ENCODE measurements around the gene IL36G. TPM values are rescaled to one million over a fixed set of nuclear protein-coding genes. Genes with fewer than 3 reads are reported as not detected.

Gene IL36G
- total and polyA plus RNA-seq, 11 donors: not detected

DNA sequence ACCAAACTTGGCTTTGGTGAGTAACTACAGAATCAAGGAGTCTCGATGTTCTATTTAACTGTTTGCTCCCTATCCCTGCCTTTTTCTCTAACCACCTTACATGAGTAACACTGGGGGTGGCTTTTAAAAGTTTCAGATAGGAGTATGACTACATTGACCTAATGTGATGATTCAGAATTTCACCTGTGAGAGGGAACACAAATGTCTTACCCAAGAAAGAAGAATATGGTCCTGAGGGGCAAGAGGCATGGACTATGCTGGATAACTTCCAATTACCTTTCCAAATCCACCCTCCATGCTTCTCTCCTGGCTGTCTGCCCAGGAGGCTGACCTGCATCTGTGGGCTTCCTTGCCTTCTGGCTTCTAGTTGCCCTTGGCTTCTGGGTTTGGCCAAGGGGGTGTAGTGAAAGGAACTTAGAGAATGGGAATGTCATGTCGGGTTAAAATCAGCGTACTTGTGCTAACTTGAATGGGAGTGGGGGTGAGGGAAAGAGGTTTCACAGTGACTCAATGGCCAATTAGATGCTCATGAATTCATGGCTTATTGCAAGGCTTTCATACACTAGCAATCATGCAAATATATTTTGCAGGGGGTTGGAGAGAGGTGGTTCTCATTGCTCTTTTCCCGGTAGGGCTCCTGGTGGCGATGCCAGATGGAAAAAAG, 5.3 kb upstream of the IL36G start:
- 91 to 95% (median 94%) methylated on average over 5 of the region's 5 CpGs for WGBS, 4 donors
- H3K4me1 ChIP-seq: no peaks in the 10 kb centered on the region
- peaks cover 0 to 9% (median 2%) of the 10 kb centered on the region in 9 donors for H3K27me3 ChIP-seq
- intact Hi-C loops (cut with DNase I): no loop called here
- DNase-seq: no peak
- no peak overlapping the region for H3K27ac ChIP-seq
- no peak for ATAC-seq
- no peaks in the 10 kb centered on the region for H3K36me3 ChIP-seq
- no peak for TF ChIP-seq POLR2A (IDR thresholded peaks at IDR 0.05)
- TF ChIP-seq, protein P1, sequence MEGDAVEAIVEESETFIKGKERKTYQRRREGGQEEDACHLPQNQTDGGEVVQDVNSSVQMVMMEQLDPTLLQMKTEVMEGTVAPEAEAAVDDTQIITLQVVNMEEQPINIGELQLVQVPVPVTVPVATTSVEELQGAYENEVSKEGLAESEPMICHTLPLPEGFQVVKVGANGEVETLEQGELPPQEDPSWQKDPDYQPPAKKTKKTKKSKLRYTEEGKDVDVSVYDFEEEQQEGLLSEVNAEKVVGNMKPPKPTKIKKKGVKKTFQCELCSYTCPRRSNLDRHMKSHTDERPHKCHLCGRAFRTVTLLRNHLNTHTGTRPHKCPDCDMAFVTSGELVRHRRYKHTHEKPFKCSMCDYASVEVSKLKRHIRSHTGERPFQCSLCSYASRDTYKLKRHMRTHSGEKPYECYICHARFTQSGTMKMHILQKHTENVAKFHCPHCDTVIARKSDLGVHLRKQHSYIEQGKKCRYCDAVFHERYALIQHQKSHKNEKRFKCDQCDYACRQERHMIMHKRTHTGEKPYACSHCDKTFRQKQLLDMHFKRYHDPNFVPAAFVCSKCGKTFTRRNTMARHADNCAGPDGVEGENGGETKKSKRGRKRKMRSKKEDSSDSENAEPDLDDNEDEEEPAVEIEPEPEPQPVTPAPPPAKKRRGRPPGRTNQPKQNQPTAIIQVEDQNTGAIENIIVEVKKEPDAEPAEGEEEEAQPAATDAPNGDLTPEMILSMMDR (IDR thresholded peaks at IDR 0.05): no peak
- no peaks in the 10 kb centered on the region for H3K9me3 ChIP-seq
- H3K4me3 ChIP-seq: no peak overlapping the region

DNA sequence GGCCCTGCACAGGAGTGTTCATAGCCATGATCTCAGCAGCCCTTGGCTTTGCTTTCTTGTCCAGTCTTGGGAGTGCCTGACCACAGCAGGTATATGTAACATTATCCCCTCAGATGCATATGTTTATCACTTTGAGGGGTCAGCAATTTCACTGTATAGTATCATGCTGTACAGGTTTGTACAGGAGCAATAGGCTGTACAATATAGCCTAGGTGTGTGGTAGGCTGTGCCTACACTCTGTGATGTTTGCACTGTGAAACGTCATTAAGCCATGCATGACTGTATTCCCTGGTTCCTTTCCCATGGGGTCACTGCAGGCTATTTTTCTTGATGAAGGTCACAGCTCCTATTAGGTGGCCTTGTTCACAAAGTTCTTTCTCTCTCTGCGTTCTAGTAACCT, 4.7 kb upstream of the IL36G start:
- ATAC-seq (no peak), DNase-seq (no peak)
- TF ChIP-seq, protein P1 (IDR thresholded peaks at IDR 0.05): no peak
- no peak for TF ChIP-seq POLR2A (IDR thresholded peaks at IDR 0.05)
- Histone ChIP-seq H3K4me1 (no peaks in the 10 kb centered on the region), H3K9me3 (no peaks in the 10 kb centered on the region), H3K27ac (no peak overlapping the region), H3K36me3 (no peaks in the 10 kb centered on the region), H3K4me3 (no peak overlapping the region), H3K27me3 (peaks cover 0 to 15% (median 4%) of the 10 kb centered on the region in 9 donors)
- intact Hi-C loops (cut with DNase I): no loop called here
- WGBS, 4 donors: 46 to 71% (median 56%) methylated on average over 2 of the region's 2 CpGs

DNA sequence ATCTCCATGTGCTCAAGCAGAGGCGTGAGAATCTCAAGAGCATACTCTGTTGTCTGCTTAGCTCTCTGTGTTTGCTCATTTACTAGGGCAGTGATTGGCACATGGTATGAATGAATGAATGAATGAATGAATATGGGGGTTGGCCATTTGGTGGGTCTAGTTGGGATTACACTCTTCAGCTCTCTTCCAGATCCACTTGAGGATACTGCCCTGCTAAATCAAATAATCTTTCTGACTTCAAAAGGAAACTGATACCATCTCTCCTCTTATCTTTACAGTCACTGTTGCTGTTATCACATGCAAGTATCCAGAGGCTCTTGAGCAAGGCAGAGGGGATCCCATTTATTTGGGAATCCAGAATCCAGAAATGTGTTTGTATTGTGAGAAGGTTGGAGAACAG, 1.9 kb downstream of the IL36G start:
- Histone ChIP-seq H3K4me1 (no peaks in the 10 kb centered on the region), H3K4me3 (no peak overlapping the region), H3K27me3 (peaks cover 0 to 27% (median 4%) of the 10 kb centered on the region in 9 donors), H3K27ac (no peak overlapping the region), H3K36me3 (no peaks in the 10 kb centered on the region), H3K9me3 (no peaks in the 10 kb centered on the region)
- TF ChIP-seq POLR2A (IDR thresholded peaks at IDR 0.05): no peak
- TF ChIP-seq, protein P1 (IDR thresholded peaks at IDR 0.05): no peak
- 90 to 100% (median 92%) methylated on average over 1 of the region's 1 CpG for WGBS, 4 donors
- ATAC-seq: no peak
- intact Hi-C loops (cut with DNase I): no loop called here
- no peak for DNase-seq

DNA sequence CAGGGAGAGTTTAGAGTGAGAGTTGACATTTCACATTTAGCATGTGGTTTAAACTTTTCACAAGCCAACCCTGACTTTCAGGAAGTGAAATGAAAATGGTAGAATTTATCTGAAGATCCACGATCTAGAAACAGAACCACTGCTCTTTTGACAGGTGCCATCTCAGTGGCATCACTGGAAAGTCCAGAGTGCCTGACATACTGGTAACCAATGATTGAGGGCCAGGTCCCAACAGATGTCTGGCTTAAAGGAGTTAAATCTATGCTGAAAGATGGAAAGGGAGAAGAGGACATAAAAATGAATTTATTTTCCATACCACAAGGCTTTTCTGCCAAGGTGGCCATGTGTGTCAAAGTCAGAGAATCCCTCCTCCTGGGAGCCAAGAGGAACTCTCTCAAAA, 2.7 kb downstream of the IL36G start:
- ATAC-seq (no peak), DNase-seq (no peak)
- 44 to 63% (median 53%) methylated on average over 1 of the region's 1 CpG for WGBS, 4 donors
- no peaks in the 10 kb centered on the region for H3K4me1 ChIP-seq
- TF ChIP-seq, protein P1 (IDR thresholded peaks at IDR 0.05): no peak
- TF ChIP-seq POLR2A (IDR thresholded peaks at IDR 0.05): no peak
- no peak overlapping the region for H3K27ac ChIP-seq
- intact Hi-C loops (cut with DNase I): no loop called here
- H3K9me3 ChIP-seq: no peaks in the 10 kb centered on the region
- no peaks in the 10 kb centered on the region for H3K36me3 ChIP-seq
- no peak overlapping the region for H3K4me3 ChIP-seq
- H3K27me3 ChIP-seq: peaks cover 0 to 27% (median 4%) of the 10 kb centered on the region in 9 donors
